ENCODE results near the gene CTXND1.

Gene CTXND1

DNA sequence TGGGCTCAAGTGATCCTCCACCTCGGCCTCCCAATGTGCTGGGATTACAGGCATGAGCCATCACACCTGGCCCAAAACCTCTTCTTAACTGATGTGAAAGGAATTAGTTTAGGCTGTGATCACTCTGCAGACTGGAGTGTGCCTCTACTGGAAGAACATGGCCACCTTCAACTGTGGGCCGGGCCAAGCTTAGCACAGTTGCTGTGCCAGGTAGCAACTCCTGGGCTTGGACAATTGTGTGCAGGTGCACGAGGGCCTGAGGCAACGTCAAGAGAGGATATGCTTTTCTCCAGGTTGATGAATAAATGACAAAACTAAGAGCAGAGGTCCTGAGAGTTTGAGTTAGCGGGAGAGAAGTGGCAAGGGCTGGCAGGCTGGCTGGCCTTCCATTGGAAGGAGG is 92.7 kb downstream of the CTXND1 start (continued):
- TF ChIP-seq ZNF175 (tag by site-specific recombination; IDR thresholded peaks at IDR 0.05) (no peak), SP2 (tag by site-specific recombination; IDR thresholded peaks at IDR 0.05) (no peak), ZNF16 (tag by site-specific recombination; IDR thresholded peaks at IDR 0.05; ENCODE audit: low read depth) (no peak), ZNF138 (tag by site-specific recombination; IDR thresholded peaks at IDR 0.05; ENCODE audit: borderline replicate concordance) (no peak)
- TF ChIP-seq, protein P1, sequence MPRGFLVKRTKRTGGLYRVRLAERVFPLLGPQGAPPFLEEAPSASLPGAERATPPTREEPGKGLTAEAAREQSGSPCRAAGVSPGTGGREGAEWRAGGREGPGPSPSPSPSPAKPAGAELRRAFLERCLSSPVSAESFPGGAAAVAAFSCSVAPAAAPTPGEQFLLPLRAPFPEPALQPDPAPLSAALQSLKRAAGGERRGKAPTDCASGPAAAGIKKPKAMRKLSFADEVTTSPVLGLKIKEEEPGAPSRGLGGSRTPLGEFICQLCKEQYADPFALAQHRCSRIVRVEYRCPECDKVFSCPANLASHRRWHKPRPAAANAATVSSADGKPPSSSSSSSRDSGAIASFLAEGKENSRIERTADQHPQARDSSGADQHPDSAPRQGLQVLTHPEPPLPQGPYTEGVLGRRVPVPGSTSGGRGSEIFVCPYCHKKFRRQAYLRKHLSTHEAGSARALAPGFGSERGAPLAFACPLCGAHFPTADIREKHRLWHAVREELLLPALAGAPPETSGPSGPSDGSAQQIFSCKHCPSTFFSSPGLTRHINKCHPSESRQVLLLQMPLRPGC (tag by site-specific recombination; IDR thresholded peaks at IDR 0.05): no peak

- no peak for TF ChIP-seq ZNF791 (tag by site-specific recombination; IDR thresholded peaks at IDR 0.05)
- no peak for TF ChIP-seq ZNF585B (tag by site-specific recombination; IDR thresholded peaks at IDR 0.05)
- no peak for TF ChIP-seq ZNF398 (tag by site-specific recombination; IDR thresholded peaks at IDR 0.05)
- no peak for TF ChIP-seq ZNF112 (tag by site-specific recombination; IDR thresholded peaks at IDR 0.05)
- TF ChIP-seq, protein P1 (tag by site-specific recombination; IDR thresholded peaks at IDR 0.05): no peak
- no peak for TF ChIP-seq ZXDB (tag by site-specific recombination; IDR thresholded peaks at IDR 0.05)
- TF ChIP-seq SALL2 (tag by site-specific recombination; IDR thresholded peaks at IDR 0.05; ENCODE audit: borderline replicate concordance): no peak
- no peak for TF ChIP-seq ZNF768 (tag by site-specific recombination; IDR thresholded peaks at IDR 0.05)
- TF ChIP-seq, protein P2, sequence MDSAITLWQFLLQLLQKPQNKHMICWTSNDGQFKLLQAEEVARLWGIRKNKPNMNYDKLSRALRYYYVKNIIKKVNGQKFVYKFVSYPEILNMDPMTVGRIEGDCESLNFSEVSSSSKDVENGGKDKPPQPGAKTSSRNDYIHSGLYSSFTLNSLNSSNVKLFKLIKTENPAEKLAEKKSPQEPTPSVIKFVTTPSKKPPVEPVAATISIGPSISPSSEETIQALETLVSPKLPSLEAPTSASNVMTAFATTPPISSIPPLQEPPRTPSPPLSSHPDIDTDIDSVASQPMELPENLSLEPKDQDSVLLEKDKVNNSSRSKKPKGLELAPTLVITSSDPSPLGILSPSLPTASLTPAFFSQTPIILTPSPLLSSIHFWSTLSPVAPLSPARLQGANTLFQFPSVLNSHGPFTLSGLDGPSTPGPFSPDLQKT (IDR thresholded peaks at IDR 0.05; ENCODE audit: borderline replicate concordance, low read depth, low read length): no peak
- no peak for TF ChIP-seq ZNF394 (tag by site-specific recombination; IDR thresholded peaks at IDR 0.05; ENCODE audit: borderline replicate concordance)
- no peak for TF ChIP-seq ZNF391 (tag by site-specific recombination; IDR thresholded peaks at IDR 0.05; ENCODE audit: borderline replicate concordance, low read depth)
- no peak for TF ChIP-seq GLIS2 (tag by site-specific recombination; IDR thresholded peaks at IDR 0.05)
- TF ChIP-seq ZNF138 (tag by site-specific recombination; IDR thresholded peaks at IDR 0.05; ENCODE audit: borderline replicate concordance): no peak
- no peak for TF ChIP-seq ZEB2 (tag by site-specific recombination; IDR thresholded peaks at IDR 0.05)
- TF ChIP-seq, protein P3, sequence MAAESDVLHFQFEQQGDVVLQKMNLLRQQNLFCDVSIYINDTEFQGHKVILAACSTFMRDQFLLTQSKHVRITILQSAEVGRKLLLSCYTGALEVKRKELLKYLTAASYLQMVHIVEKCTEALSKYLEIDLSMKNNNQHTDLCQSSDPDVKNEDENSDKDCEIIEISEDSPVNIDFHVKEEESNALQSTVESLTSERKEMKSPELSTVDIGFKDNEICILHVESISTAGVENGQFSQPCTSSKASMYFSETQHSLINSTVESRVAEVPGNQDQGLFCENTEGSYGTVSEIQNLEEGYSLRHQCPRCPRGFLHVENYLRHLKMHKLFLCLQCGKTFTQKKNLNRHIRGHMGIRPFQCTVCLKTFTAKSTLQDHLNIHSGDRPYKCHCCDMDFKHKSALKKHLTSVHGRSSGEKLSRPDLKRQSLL (tag by site-specific recombination; IDR thresholded peaks at IDR 0.05): no peak
- no peak for TF ChIP-seq ZNF114 (tag by site-specific recombination; IDR thresholded peaks at IDR 0.05)
- TF ChIP-seq ZNF19 (tag by site-specific recombination; IDR thresholded peaks at IDR 0.05; ENCODE audit: low read depth): no peak
- TF ChIP-seq, protein P4, sequence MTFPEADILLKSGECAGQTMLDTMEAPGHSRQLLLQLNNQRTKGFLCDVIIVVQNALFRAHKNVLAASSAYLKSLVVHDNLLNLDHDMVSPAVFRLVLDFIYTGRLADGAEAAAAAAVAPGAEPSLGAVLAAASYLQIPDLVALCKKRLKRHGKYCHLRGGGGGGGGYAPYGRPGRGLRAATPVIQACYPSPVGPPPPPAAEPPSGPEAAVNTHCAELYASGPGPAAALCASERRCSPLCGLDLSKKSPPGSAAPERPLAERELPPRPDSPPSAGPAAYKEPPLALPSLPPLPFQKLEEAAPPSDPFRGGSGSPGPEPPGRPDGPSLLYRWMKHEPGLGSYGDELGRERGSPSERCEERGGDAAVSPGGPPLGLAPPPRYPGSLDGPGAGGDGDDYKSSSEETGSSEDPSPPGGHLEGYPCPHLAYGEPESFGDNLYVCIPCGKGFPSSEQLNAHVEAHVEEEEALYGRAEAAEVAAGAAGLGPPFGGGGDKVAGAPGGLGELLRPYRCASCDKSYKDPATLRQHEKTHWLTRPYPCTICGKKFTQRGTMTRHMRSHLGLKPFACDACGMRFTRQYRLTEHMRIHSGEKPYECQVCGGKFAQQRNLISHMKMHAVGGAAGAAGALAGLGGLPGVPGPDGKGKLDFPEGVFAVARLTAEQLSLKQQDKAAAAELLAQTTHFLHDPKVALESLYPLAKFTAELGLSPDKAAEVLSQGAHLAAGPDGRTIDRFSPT (tag by site-specific recombination; IDR thresholded peaks at IDR 0.05): no peak
- no peak for TF ChIP-seq ZNF404 (tag by site-specific recombination; IDR thresholded peaks at IDR 0.05)
- TF ChIP-seq ZNF514 (tag by site-specific recombination; IDR thresholded peaks at IDR 0.05): no peak
- 0 out of 2 replicates have a peak, but pooled peaks cover 3% of the 10 kb centered on the region for H3K4me1 ChIP-seq (ENCODE audit: control insufficient read depth, insufficient read depth, low read length)
- H3K9me3 ChIP-seq (ENCODE audit: control insufficient read depth, insufficient read depth, low read depth, low read length): no peaks in the 10 kb centered on the region
- no peak overlapping the region for H3K27ac ChIP-seq (ENCODE audit: extremely low read depth, low read depth, low read length)
- H3K4me3 ChIP-seq (ENCODE audit: low read depth, low read length): no peak overlapping the region
- POLR2A ChIA-PET: no interaction called here
- H3K36me3 ChIP-seq (ENCODE audit: control insufficient read depth in 2 of 2, insufficient read depth in 1 of 2, low read length in 2 of 2): peaks cover 0 to 29% of the 10 kb centered on the region in 2 experiments; a peak in 2 of 3 replicates
- CTCF ChIA-PET: interaction anchor here (0.6 to 1.3 kb wide), 5 partner anchors 8 to 308 kb away, joined by 3 to 4 read pairs (median 4); no protein-coding TSS in a partner anchor
Observed at GRCh38 chr15:80157215-80157614, 94.8 kb downstream of the CTXND1 start.

All from HEK293 (cell line).